HCT116 (cell line): ENCODE measurements around the gene RNF212.

Source experiments
- CEBPB ChIP-seq: IDR thresholded peaks from 2 replicates; pipeline ENCODE4 v1.6.1; 2012; ENCODE audit warnings: low read depth
- EGR1 ChIP-seq: IDR thresholded peaks from 2 replicates; pipeline ENCODE4 v1.6.1; 2012; ENCODE audit warnings: low read depth
- EZH2 ChIP-seq: fragments of 200-600 bp; sonication (generic); IDR thresholded peaks from 2 replicates; pipeline ENCODE4 v1.6.1; 2017; ENCODE audit warnings: antibody characterized with exemption, mixed run types
- EZH2phosphoT487 ChIP-seq: fragments of 200-600 bp; IDR thresholded peaks from 2 replicates; pipeline ENCODE4 v1.6.1; 2018; ENCODE audit warnings: antibody characterized with exemption, borderline replicate concordance
- JUND ChIP-seq: IDR thresholded peaks from 2 replicates; pipeline ENCODE4 v1.6.1; 2012
- POLR2A ChIP-seq: IDR thresholded peaks from 2 replicates; pipeline ENCODE4 v1.7.0; 2011; ENCODE audit warnings: borderline replicate concordance; ENCODE audit not compliant: insufficient read depth, insufficient read length; ENCODE audit errors: extremely low read depth
- POLR2AphosphoS5 ChIP-seq: IDR thresholded peaks from 2 replicates; pipeline ENCODE4 v1.6.1; 2011; ENCODE audit warnings: mild to moderate bottlenecking, low read depth, low read length, moderate library complexity
- ZNF274 ChIP-seq: fragments of 200-500 bp; sonication (Bioruptor generic); IDR thresholded peaks from 2 replicates; pipeline ENCODE4 v1.6.1; 2014; ENCODE audit warnings: mild to moderate bottlenecking, low read depth, low read length, inconsistent platforms
- TF ChIP-seq, protein P1 (sequence below), 3 experiments: fragments of 200-600 bp in 1 of 3; sonication (generic) in 1 of 3; IDR thresholded peaks in 2 of 3; conservative IDR thresholded peaks in 1 of 3; 2 replicates each; pipeline ENCODE4 v1.5.1; 2012 to 2017; ENCODE audit warnings: low read depth in 2 of 3, low read length in 2 of 3, antibody characterized with exemption in 1 of 3, borderline replicate concordance in 1 of 3, control low read depth in 1 of 3, mild to moderate bottlenecking in 1 of 3, mixed read lengths in 1 of 3, mixed run types in 1 of 3, moderate library complexity in 1 of 3; ENCODE audit not compliant: insufficient read depth in 1 of 3
- TF ChIP-seq, protein P2 (sequence below): IDR thresholded peaks from 2 replicates; pipeline ENCODE4 v1.6.1; 2012

DNA sequence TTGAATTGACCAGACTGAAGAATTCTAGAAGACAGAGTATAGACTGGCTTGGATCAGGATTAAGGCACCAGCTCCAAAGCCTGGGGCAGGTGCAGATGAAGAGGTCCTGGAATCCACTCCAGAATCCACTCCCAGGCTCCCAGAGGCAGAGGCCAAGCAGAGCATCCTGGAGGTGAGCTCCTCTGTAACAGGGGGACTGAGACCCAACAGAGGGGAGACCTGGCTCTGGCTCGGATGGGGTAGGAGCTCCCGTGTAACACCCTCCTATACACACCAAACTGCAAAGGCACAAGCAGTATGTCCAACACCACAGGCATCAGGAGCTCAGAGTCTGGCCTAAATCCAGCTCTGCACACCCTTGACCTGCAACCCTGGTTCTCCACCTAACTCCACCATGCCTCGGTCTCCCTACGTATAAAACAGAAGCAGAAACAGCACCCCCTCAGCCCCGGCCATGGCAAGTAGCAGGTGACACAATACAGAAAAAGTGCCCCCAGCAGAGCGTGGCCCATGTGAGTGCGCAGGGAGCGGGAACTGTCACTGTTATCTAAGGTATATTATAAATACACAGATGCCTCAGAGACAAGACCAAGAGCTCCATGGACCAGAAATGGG, 14.9 kb downstream of the RNF212 start:
- TF ChIP-seq EZH2phosphoT487 (no peak), JUND (no peak), POLR2AphosphoS5 (no peak), ZNF274 (no peak), POLR2A (no peak), EZH2 (no peak), CEBPB (no peak), EGR1 (no peak)
- TF ChIP-seq, protein P1, sequence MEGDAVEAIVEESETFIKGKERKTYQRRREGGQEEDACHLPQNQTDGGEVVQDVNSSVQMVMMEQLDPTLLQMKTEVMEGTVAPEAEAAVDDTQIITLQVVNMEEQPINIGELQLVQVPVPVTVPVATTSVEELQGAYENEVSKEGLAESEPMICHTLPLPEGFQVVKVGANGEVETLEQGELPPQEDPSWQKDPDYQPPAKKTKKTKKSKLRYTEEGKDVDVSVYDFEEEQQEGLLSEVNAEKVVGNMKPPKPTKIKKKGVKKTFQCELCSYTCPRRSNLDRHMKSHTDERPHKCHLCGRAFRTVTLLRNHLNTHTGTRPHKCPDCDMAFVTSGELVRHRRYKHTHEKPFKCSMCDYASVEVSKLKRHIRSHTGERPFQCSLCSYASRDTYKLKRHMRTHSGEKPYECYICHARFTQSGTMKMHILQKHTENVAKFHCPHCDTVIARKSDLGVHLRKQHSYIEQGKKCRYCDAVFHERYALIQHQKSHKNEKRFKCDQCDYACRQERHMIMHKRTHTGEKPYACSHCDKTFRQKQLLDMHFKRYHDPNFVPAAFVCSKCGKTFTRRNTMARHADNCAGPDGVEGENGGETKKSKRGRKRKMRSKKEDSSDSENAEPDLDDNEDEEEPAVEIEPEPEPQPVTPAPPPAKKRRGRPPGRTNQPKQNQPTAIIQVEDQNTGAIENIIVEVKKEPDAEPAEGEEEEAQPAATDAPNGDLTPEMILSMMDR (IDR thresholded peaks at IDR 0.05 in 2 of 3, conservative IDR thresholded peaks at IDR 0.05 in 1 of 3; ENCODE audit: borderline replicate concordance in 1 of 3, insufficient read depth in 1 of 3, low read depth in 2 of 3, low read length in 2 of 3) = no peak
- TF ChIP-seq, protein P2, sequence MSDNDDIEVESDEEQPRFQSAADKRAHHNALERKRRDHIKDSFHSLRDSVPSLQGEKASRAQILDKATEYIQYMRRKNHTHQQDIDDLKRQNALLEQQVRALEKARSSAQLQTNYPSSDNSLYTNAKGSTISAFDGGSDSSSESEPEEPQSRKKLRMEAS = no peak
